AG04450 (cell line): Measurements from ENCODE around the gene SLC24A3. TPM values are rescaled to one million over a fixed set of nuclear protein-coding genes. Genes with fewer than 3 reads are reported as not detected.

ENCODE experiments used
- CTCF ChIA-PET: fragments of 300-600, 350-600 bp; formaldehyde crosslinking; extraction: SDS; loops from one replicate; lab custom pipeline; 2022; ENCODE audit warnings: antibody characterized with exemption, inconsistent platforms; lab: Charles Lee
- POLR2A ChIA-PET: fragments of 350-600 bp; formaldehyde crosslinking; extraction: SDS; loops from one replicate; lab custom pipeline; 2021; ENCODE audit warnings: antibody characterized with exemption, inconsistent platforms; lab: Yijun Ruan, JAX
- DNase-seq: peaks from one replicate; pipeline ENCODE4 v3.0.0-alpha.2; 2011; ENCODE audit warnings: low read depth, low spot score
- H3K27ac ChIP-seq: one replicate; pipeline ENCODE4 v1.5.1; 2012; ENCODE audit warnings: low read depth, low read length, control low read depth
- H3K27me3 ChIP-seq: one replicate; pipeline ENCODE4 v1.6.0; 2012; ENCODE audit warnings: low read length; ENCODE audit not compliant: control insufficient read depth, insufficient read depth
- H3K4me3 ChIP-seq: 2 replicates; pipeline ENCODE4 v1.5.1; 2011; ENCODE audit warnings: mild to moderate bottlenecking, low read depth, low read length, control low read depth
- H3K9me3 ChIP-seq: 2 replicates; pipeline ENCODE4 v1.5.1; 2012; ENCODE audit warnings: low read length; ENCODE audit not compliant: control insufficient read depth, insufficient read depth
- CTCF ChIP-seq: IDR thresholded peaks from 2 replicates; pipeline ENCODE4 v1.5.1; 2011; ENCODE audit warnings: low read depth, low read length, control low read depth, inconsistent platforms
- polyA plus RNA-seq: library from polyadenylated mRNA; depleted of rRNA; stranded (reverse); fragments of >200 nt; gene quantifications from 2 replicates; pipeline ENCODE4 v1.2.3, GENCODE V29; 2011

The SLC24A3 gene
- polyA plus RNA-seq, 1 experiment, result not detected

- H3K9me3 ChIP-seq, result no peaks in the 10 kb centered on the region
- no peaks in the 10 kb centered on the region for H3K27me3 ChIP-seq
- H3K4me3 ChIP-seq, result no peak overlapping the region
- CTCF ChIA-PET, result no interaction called here
- no peak for DNase-seq
- POLR2A ChIA-PET, result no interaction called here
- TF ChIP-seq CTCF, result no peak
- no peak overlapping the region for H3K27ac ChIP-seq
These were observed 279.7 kb downstream of the SLC24A3 start for GRCh38 chr20:19492116-19492515.

GRCh38 chr20:19492687-19493336, 280.4 kb downstream of the SLC24A3 start:
- Histone ChIP-seq H3K4me3 (no peak overlapping the region), H3K27ac (no peak overlapping the region), H3K27me3 (no peaks in the 10 kb centered on the region), H3K9me3 (no peaks in the 10 kb centered on the region)
- ChIA-PET CTCF (no interaction called here), POLR2A (no interaction called here)
- TF ChIP-seq CTCF, result no peak
- DNase-seq, result no peak

- no peak overlapping the region for H3K27ac ChIP-seq
- ChIA-PET POLR2A (no interaction called here), CTCF (no interaction called here)
- no peaks in the 10 kb centered on the region for H3K27me3 ChIP-seq
- H3K4me3 ChIP-seq, result no peak overlapping the region
- no peaks in the 10 kb centered on the region for H3K9me3 ChIP-seq
- no peak for DNase-seq
- TF ChIP-seq CTCF, result no peak
These were observed 281.5 kb downstream of the SLC24A3 start for GRCh38 chr20:19493794-19494495.

GRCh38 chr20:19495905-19496703, 283.7 kb downstream of the SLC24A3 start:
- Histone ChIP-seq H3K27ac (no peak overlapping the region), H3K9me3 (no peaks in the 10 kb centered on the region), H3K27me3 (no peaks in the 10 kb centered on the region), H3K4me3 (no peak overlapping the region)
- no peak for DNase-seq
- ChIA-PET CTCF (no interaction called here), POLR2A (no interaction called here)
- no peak for TF ChIP-seq CTCF

- ChIA-PET CTCF (no interaction called here), POLR2A (no interaction called here)
- Histone ChIP-seq H3K27me3 (no peaks in the 10 kb centered on the region), H3K9me3 (no peaks in the 10 kb centered on the region), H3K27ac (no peak overlapping the region), H3K4me3 (no peak overlapping the region)
- DNase-seq, result no peak
- no peak for TF ChIP-seq CTCF
These were observed 284.6 kb downstream of the SLC24A3 start for GRCh38 chr20:19497064-19497463.
